Panc1 (cell line): ENCODE results near the gene NEB. TPM values are rescaled to one million over a fixed set of nuclear protein-coding genes. Genes with fewer than 3 reads are reported as not detected.

Experiments
- ATAC-seq: fragments of 200-7000 bp; cut with Tn5 transposase; 2 replicates; pipeline ENCODE4 v1.9.1; 2020; ENCODE audit warnings: mild to moderate bottlenecking, moderate library complexity
- BruUV-seq: library from RNA; stranded (reverse); fragments of 400-500 nt; replicated peaks from 2 replicates; lab custom pipeline; 2021; lab: Mats Ljungman, UMichigan
- CTCF ChIA-PET: fragments of 300-600 bp; sonication (Branson Sonifier 250); formaldehyde crosslinking; loops from one replicate; lab custom pipeline; 2022; ENCODE audit warnings: antibody characterized with exemption; lab: Charles Lee
- POLR2A ChIA-PET: fragments of 300-600 bp; sonication (Branson Sonifier 250); formaldehyde crosslinking; loops from one replicate; lab custom pipeline; 2022; ENCODE audit warnings: antibody characterized with exemption; lab: Charles Lee
- DNase-seq: peaks from one replicate; pipeline ENCODE4 v3.0.0-alpha.2; 2010; ENCODE audit warnings: low read depth, low spot score
- H3K27ac ChIP-seq: 2 replicates; pipeline ENCODE4 v1.5.1; 2011; ENCODE audit warnings: mild to moderate bottlenecking, low read length, inconsistent platforms
- H3K27me3 ChIP-seq: fragments of 200-500 bp; sonication (Bioruptor generic); 2 replicates; pipeline ENCODE4 v1.6.0; 2014; ENCODE audit warnings: low read length, inconsistent platforms; ENCODE audit not compliant: control insufficient read depth, insufficient read depth
- H3K36me3 ChIP-seq: fragments of 200-500 bp; sonication (Bioruptor generic); 2 replicates; pipeline ENCODE4 v1.5.1; 2014; ENCODE audit warnings: inconsistent platforms, mild to moderate bottlenecking, low read length, moderate library complexity; ENCODE audit not compliant: control insufficient read depth, insufficient read depth
- H3K4me1 ChIP-seq: 2 replicates; pipeline ENCODE4 v1.5.1; 2011; ENCODE audit warnings: inconsistent platforms, mild to moderate bottlenecking, low read length, moderate library complexity; ENCODE audit not compliant: control insufficient read depth, insufficient read depth
- H3K4me3 ChIP-seq, 2 experiments: 2 replicates each; pipeline ENCODE4 v1.5.1; 2011 to 2012; ENCODE audit warnings: low read depth in 2 of 2, low read length in 2 of 2, mild to moderate bottlenecking in 2 of 2, inconsistent platforms in 1 of 2, moderate library complexity in 1 of 2
- H3K9me3 ChIP-seq: fragments of 200-500 bp; sonication (Bioruptor generic); 2 replicates; pipeline ENCODE4 v1.5.1; 2014; ENCODE audit warnings: low read depth, mild to moderate bottlenecking, inconsistent platforms, low read length, moderate library complexity; ENCODE audit not compliant: control insufficient read depth, insufficient read depth
- POLR2AphosphoS5 ChIP-seq: IDR thresholded peaks from 2 replicates; pipeline ENCODE4 v1.6.1; 2012; ENCODE audit warnings: mild to moderate bottlenecking, low read depth, low read length, moderate library complexity
- SIN3A ChIP-seq: IDR thresholded peaks from 2 replicates; pipeline ENCODE4 v1.6.1; 2012; ENCODE audit warnings: low read depth, mild to moderate bottlenecking, low read length, moderate library complexity, borderline replicate concordance; ENCODE audit not compliant: insufficient read depth
- TCF7L2 ChIP-seq: IDR thresholded peaks from 2 replicates; pipeline ENCODE4 v1.6.1; 2011; ENCODE audit warnings: mild to moderate bottlenecking, low read depth, low read length, inconsistent platforms
- in situ Hi-C: cut with HindIII; loops from 2 replicates; pipeline ENCODE4 v1.10.0; 2016; ENCODE audit warnings: low sequenced_read_pairs, low pct_unique_long_range_greater_than_20kb
- intact Hi-C: fragments of 100-400 bp; cut with micrococcal nuclease; formaldehyde crosslinking; loops from one replicate; pipeline ENCODE4 v1.10.0; 2022; ENCODE audit not compliant: unreplicated experiment
- total RNA-seq: library from RNA; stranded (reverse); gene quantifications from one replicate; pipeline ENCODE4 v1.2.1, GENCODE V29; 2021; ENCODE audit not compliant: unreplicated experiment
- TF ChIP-seq, protein P1 (sequence below): fragments of 450-650 bp; IDR thresholded peaks from 2 replicates; pipeline ENCODE4 v1.5.1; 2017; ENCODE audit warnings: mild to moderate bottlenecking
- TF ChIP-seq, protein P2 (sequence below), 2 experiments: IDR thresholded peaks; 2 replicates each; pipeline ENCODE4 v1.6.1; 2011 to 2012; ENCODE audit warnings: low read depth in 2 of 2, control low read depth in 1 of 2, low read length in 1 of 2, mild to moderate bottlenecking in 1 of 2, moderate library complexity in 1 of 2; ENCODE audit not compliant: insufficient read depth in 1 of 2

The NEB gene
- total RNA-seq, 1 experiment from 2014 or later, result 0.10 TPM

DNA sequence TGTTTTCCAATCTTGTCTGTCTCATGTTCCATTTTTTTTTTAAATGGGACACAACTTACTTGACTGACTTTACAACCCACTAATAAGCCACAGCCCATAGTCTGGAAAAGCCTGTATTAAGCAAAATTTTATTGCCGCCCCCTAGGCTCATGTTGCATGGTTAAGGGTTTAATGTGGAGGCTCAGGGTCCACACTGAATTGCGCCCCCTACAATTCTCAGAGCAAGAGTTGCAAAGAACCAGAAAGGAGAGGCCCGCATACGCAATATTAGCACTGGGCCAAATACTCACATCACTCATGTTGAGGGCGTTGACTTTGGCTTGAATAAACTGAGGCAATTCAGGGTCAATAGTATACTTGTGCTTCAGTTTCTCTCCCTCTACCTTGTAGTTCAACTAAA lies 65.5 kb downstream of the NEB start:
- in situ Hi-C loops, result no loop called here
- no TSS peak for BruUV-seq

DNA sequence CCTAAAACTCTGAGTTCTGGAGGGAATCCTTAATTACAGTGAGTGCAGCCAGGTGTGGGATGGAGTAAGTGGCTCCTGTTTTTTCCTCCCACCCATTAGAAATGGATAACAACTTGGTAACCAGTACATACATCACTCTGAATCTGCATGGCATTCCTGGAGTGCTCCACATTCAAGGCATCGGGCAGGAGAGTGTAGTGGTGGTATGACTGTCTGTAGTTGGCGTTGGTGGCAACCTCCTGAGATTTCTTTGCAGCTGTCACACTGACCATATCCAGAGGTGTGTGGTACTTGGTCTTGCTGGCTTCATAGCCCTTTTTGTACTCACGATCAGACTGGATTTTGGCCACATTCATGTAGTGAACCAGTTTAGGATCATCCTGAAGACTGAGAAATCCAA lies 68.3 kb downstream of the NEB start:
- no TSS peak for BruUV-seq
- H3K4me1 ChIP-seq, result no peaks in the 10 kb centered on the region
- DNase-seq, result no peak
- TF ChIP-seq, protein P1, sequence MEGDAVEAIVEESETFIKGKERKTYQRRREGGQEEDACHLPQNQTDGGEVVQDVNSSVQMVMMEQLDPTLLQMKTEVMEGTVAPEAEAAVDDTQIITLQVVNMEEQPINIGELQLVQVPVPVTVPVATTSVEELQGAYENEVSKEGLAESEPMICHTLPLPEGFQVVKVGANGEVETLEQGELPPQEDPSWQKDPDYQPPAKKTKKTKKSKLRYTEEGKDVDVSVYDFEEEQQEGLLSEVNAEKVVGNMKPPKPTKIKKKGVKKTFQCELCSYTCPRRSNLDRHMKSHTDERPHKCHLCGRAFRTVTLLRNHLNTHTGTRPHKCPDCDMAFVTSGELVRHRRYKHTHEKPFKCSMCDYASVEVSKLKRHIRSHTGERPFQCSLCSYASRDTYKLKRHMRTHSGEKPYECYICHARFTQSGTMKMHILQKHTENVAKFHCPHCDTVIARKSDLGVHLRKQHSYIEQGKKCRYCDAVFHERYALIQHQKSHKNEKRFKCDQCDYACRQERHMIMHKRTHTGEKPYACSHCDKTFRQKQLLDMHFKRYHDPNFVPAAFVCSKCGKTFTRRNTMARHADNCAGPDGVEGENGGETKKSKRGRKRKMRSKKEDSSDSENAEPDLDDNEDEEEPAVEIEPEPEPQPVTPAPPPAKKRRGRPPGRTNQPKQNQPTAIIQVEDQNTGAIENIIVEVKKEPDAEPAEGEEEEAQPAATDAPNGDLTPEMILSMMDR, result no peak
- TF ChIP-seq, protein P2, sequence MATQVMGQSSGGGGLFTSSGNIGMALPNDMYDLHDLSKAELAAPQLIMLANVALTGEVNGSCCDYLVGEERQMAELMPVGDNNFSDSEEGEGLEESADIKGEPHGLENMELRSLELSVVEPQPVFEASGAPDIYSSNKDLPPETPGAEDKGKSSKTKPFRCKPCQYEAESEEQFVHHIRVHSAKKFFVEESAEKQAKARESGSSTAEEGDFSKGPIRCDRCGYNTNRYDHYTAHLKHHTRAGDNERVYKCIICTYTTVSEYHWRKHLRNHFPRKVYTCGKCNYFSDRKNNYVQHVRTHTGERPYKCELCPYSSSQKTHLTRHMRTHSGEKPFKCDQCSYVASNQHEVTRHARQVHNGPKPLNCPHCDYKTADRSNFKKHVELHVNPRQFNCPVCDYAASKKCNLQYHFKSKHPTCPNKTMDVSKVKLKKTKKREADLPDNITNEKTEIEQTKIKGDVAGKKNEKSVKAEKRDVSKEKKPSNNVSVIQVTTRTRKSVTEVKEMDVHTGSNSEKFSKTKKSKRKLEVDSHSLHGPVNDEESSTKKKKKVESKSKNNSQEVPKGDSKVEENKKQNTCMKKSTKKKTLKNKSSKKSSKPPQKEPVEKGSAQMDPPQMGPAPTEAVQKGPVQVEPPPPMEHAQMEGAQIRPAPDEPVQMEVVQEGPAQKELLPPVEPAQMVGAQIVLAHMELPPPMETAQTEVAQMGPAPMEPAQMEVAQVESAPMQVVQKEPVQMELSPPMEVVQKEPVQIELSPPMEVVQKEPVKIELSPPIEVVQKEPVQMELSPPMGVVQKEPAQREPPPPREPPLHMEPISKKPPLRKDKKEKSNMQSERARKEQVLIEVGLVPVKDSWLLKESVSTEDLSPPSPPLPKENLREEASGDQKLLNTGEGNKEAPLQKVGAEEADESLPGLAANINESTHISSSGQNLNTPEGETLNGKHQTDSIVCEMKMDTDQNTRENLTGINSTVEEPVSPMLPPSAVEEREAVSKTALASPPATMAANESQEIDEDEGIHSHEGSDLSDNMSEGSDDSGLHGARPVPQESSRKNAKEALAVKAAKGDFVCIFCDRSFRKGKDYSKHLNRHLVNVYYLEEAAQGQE (IDR thresholded peaks at IDR 0.05; ENCODE audit: insufficient read depth in 1 of 2, low read depth in 2 of 2, low read length in 1 of 2), result no peak
- no peak for TF ChIP-seq TCF7L2
- no peak for TF ChIP-seq SIN3A
- no peak for TF ChIP-seq POLR2AphosphoS5
- ATAC-seq, result no peak
- intact Hi-C loops, result no loop called here
- H3K4me3 ChIP-seq, result no peak overlapping the region
- CTCF ChIA-PET, result no interaction called here
- peaks cover 2% of the 10 kb centered on the region for H3K27me3 ChIP-seq
- H3K27ac ChIP-seq, result no peak overlapping the region
- in situ Hi-C loops, result no loop called here
- POLR2A ChIA-PET, result no interaction called here
- no peaks in the 10 kb centered on the region for H3K9me3 ChIP-seq
- no peaks in the 10 kb centered on the region for H3K36me3 ChIP-seq

More for the DNA sequence above, 65.5 kb downstream of the NEB start:
- DNase-seq (no peak), ATAC-seq (no peak)
- no peaks in the 10 kb centered on the region for H3K36me3 ChIP-seq
- H3K4me3 ChIP-seq, result no peak overlapping the region
- ChIA-PET CTCF (no interaction called here), POLR2A (no interaction called here)
- no peaks in the 10 kb centered on the region for H3K4me1 ChIP-seq
- H3K27ac ChIP-seq, result no peak overlapping the region
- intact Hi-C loops, result no loop called here
- H3K9me3 ChIP-seq, result no peaks in the 10 kb centered on the region
- TF ChIP-seq, protein P2 (IDR thresholded peaks at IDR 0.05; ENCODE audit: insufficient read depth in 1 of 2, low read depth in 2 of 2, low read length in 1 of 2), result no peak
- TF ChIP-seq SIN3A (no peak), TCF7L2 (no peak), POLR2AphosphoS5 (no peak)
- TF ChIP-seq, protein P1, result no peak
- H3K27me3 ChIP-seq, result no peaks in the 10 kb centered on the region
